ENCODE results near the gene PHIP.

The PHIP gene

GRCh38 chr6:79078075-79078969 is at the start of gene PHIP (continued):
- TF ChIP-seq, protein P1, sequence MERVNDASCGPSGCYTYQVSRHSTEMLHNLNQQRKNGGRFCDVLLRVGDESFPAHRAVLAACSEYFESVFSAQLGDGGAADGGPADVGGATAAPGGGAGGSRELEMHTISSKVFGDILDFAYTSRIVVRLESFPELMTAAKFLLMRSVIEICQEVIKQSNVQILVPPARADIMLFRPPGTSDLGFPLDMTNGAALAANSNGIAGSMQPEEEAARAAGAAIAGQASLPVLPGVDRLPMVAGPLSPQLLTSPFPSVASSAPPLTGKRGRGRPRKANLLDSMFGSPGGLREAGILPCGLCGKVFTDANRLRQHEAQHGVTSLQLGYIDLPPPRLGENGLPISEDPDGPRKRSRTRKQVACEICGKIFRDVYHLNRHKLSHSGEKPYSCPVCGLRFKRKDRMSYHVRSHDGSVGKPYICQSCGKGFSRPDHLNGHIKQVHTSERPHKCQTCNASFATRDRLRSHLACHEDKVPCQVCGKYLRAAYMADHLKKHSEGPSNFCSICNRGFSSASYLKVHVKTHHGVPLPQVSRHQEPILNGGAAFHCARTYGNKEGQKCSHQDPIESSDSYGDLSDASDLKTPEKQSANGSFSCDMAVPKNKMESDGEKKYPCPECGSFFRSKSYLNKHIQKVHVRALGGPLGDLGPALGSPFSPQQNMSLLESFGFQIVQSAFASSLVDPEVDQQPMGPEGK (tag by site-specific recombination; IDR thresholded peaks at IDR 0.05) = peak; percentile 100
- TF ChIP-seq ZNF645 (tag by site-specific recombination; IDR thresholded peaks at IDR 0.05) = no peak
- peak; percentile 28; the same call in 1 of the 2 replicates for TF ChIP-seq CTCF (tag by site-specific recombination; IDR thresholded peaks at IDR 0.05)
- peak; percentile 56 for TF ChIP-seq WT1 (tag by site-specific recombination; IDR thresholded peaks at IDR 0.05)
- peak; percentile 100 for TF ChIP-seq ZEB2 (tag by site-specific recombination; IDR thresholded peaks at IDR 0.05)
- peak; percentile 51; the same call in 1 of the 2 replicates for TF ChIP-seq PRDM4 (tag by site-specific recombination; IDR thresholded peaks at IDR 0.05)
- TF ChIP-seq ZNF571 (tag by site-specific recombination; IDR thresholded peaks at IDR 0.05) = no peak
- TF ChIP-seq HIC1 (tag by site-specific recombination; IDR thresholded peaks at IDR 0.05) = peak; percentile 47
- peak; percentile 97 for TF ChIP-seq ZFHX2 (tag by site-specific recombination; conservative IDR thresholded peaks at IDR 0.05)
- no peak for TF ChIP-seq ZNF133 (tag by site-specific recombination; IDR thresholded peaks at IDR 0.05)
- TF ChIP-seq ZNF23 (tag by site-specific recombination; IDR thresholded peaks at IDR 0.05; ENCODE audit: borderline replicate concordance) = no peak
- peak; percentile 99 for TF ChIP-seq GLIS2 (tag by site-specific recombination; IDR thresholded peaks at IDR 0.05)
- no peak for TF ChIP-seq ZNF16 (tag by site-specific recombination; IDR thresholded peaks at IDR 0.05; ENCODE audit: low read depth)
- no peak for TF ChIP-seq ZNF623 (tag by site-specific recombination; IDR thresholded peaks at IDR 0.05)
- no peak for TF ChIP-seq SCRT1 (tag by site-specific recombination; IDR thresholded peaks at IDR 0.05; ENCODE audit: borderline replicate concordance)
- no peak; the same call in 1 of the 2 replicates for TF ChIP-seq TCF7L2 (IDR thresholded peaks at IDR 0.05; ENCODE audit: borderline replicate concordance, low read depth, low read length)
- no peak for TF ChIP-seq ZNF140 (tag by site-specific recombination; IDR thresholded peaks at IDR 0.05)
- TF ChIP-seq, protein P2, sequence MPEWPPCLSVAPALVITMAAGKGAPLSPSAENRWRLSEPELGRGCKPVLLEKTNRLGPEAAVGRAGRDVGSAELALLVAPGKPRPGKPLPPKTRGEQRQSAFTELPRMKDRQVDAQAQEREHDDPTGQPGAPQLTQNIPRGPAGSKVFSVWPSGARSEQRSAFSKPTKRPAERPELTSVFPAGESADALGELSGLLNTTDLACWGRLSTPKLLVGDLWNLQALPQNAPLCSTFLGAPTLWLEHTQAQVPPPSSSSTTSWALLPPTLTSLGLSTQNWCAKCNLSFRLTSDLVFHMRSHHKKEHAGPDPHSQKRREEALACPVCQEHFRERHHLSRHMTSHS (tag by site-specific recombination; IDR thresholded peaks at IDR 0.05) = 0 out of 2 replicates have a peak, but pooled peaks have one; percentile 26
- TF ChIP-seq ZNF19 (tag by site-specific recombination; IDR thresholded peaks at IDR 0.05; ENCODE audit: low read depth) = no peak
- peak; percentile 41 for TF ChIP-seq ZNF529 (tag by site-specific recombination; IDR thresholded peaks at IDR 0.05; ENCODE audit: insufficient replicate concordance)
- TF ChIP-seq ZNF837 (tag by site-specific recombination; IDR thresholded peaks at IDR 0.05) = 0 out of 2 replicates have a peak, but pooled peaks have one; percentile 85
- no peak for TF ChIP-seq ZFP41 (tag by site-specific recombination; IDR thresholded peaks at IDR 0.05; ENCODE audit: borderline replicate concordance)

All from HEK293 (cell line).